GM10248 (cell line): Measurements from ENCODE around the gene OR2S2.
"Not testable (repeated sequence)": the region's sequence is repeated elsewhere in the genome, so short reads cannot be mapped to it uniquely, and the experiment has no call there.

Experiments used
- CTCF ChIA-PET: fragments of 300-600 bp; sonication (Branson Sonifier 250); formaldehyde crosslinking; extraction: SDS; loops from one replicate; lab custom pipeline; 2021; ENCODE audit warnings: antibody characterized with exemption; lab: Yijun Ruan, JAX
- POLR2A ChIA-PET: fragments of 350-650 bp; sonication (Branson Sonifier 250); formaldehyde crosslinking; extraction: SDS; loops from one replicate; lab custom pipeline; 2020; ENCODE audit warnings: antibody characterized with exemption; lab: Yijun Ruan, JAX
- DNase-seq: peaks from one replicate; pipeline ENCODE4 v3.0.0; 2012; ENCODE audit errors: extremely low spot score
- TF ChIP-seq, protein P1 (sequence below): IDR thresholded peaks from 2 replicates; pipeline ENCODE4 v1.5.1; 2012; ENCODE audit warnings: mild to moderate bottlenecking, low read depth; ENCODE audit errors: extremely low read depth, missing control alignments, control extremely low read depth

The OR2S2 gene

DNA sequence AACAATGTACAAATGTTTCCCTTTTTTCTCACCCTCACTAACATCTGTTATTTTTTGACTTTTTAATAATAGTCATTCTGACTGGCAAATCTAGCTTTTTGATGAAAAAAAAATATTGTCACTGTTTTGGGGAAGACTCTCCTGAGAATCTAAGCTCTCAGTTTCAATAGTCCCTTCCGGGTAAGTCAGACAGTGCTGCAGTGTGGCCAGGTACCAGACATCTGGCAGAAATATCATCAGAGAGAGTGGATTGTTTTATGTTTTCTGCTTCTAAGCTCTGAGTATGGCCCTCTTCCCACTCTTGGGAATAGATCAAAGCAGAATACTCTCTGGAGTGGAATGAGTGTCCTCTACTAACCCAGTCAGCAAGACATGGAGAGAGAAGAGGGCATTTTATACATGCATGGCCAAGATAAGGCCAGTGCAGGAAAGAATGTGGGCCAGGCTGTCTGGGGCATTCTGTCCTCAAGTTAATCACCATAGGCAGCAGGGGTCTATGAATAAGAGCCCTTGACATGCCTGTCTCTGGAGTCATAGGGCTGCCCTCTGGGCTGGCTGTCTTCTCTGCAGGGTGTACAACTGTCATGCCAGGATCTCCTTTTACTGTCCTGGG is 38.5 kb upstream of the OR2S2 start:
- TF ChIP-seq, protein P1, sequence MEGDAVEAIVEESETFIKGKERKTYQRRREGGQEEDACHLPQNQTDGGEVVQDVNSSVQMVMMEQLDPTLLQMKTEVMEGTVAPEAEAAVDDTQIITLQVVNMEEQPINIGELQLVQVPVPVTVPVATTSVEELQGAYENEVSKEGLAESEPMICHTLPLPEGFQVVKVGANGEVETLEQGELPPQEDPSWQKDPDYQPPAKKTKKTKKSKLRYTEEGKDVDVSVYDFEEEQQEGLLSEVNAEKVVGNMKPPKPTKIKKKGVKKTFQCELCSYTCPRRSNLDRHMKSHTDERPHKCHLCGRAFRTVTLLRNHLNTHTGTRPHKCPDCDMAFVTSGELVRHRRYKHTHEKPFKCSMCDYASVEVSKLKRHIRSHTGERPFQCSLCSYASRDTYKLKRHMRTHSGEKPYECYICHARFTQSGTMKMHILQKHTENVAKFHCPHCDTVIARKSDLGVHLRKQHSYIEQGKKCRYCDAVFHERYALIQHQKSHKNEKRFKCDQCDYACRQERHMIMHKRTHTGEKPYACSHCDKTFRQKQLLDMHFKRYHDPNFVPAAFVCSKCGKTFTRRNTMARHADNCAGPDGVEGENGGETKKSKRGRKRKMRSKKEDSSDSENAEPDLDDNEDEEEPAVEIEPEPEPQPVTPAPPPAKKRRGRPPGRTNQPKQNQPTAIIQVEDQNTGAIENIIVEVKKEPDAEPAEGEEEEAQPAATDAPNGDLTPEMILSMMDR: no peak
- ChIA-PET CTCF (interaction anchor here (1.5 to 6.4 kb wide), 2 partner anchors 12 to 27 kb away, joined by 3 to 41 read pairs; no protein-coding TSS in a partner anchor), POLR2A (no interaction called here)
- no peak for DNase-seq

- no peak for DNase-seq
- CTCF ChIA-PET: interaction anchor here (1.7 to 6.4 kb wide), 3 partner anchors 12 to 29 kb away, joined by 5 to 41 read pairs (median 6); no protein-coding TSS in a partner anchor
- TF ChIP-seq, protein P1: no peak
- POLR2A ChIA-PET: no interaction called here
These were observed 37.0 kb upstream of the OR2S2 start for GRCh38 chr9:35994959-35995358.

- TF ChIP-seq, protein P1: no peak
- CTCF ChIA-PET: interaction anchor here (1.7 to 6.4 kb wide), 3 partner anchors 11 to 29 kb away, joined by 5 to 41 read pairs (median 6); no protein-coding TSS in a partner anchor
These were observed 36.2 kb upstream of the OR2S2 start for GRCh38 chr9:35993976-35994720.

GRCh38 chr9:35993136-35993535 is 35.2 kb upstream of the OR2S2 start:
- CTCF ChIA-PET: interaction anchor here (6.4 kb wide), 1 partner anchor 15 kb away, joined by 41 read pairs; no protein-coding TSS in a partner anchor
- DNase-seq, POLR2A ChIA-PET: not testable (repeated sequence)

More at GRCh38 chr9:35993976-35994720, 36.2 kb upstream of the OR2S2 start:
- DNase-seq: no peak
- POLR2A ChIA-PET: no interaction called here

DNA sequence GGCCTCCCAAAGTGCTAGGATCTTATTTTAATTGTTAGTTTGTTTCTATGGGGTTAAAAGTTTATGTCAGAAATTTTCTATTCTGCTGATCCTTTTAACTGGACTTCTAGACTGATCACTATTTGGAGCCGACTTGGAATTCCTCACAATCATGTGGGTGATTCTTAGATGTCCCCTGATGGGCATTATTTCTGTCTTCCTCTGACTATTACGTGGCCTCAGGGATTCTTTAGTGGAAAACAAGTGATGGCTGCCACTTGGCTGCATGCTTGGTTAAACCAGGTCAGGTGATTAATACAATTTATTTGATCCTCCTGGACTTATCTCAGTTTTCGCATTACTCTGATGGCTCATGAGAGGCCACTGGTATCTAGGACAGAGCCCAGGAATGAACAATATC is 32.2 kb upstream of the OR2S2 start:
- DNase-seq: no peak
- ChIA-PET POLR2A (no interaction called here), CTCF (interaction anchor here (1.2 kb wide), 1 partner anchor 34 kb away, joined by 3 read pairs; no protein-coding TSS in a partner anchor)
- TF ChIP-seq, protein P1: no peak

GRCh38 chr9:35984021-35984420 is 26.1 kb upstream of the OR2S2 start:
- ChIA-PET CTCF (interaction anchor here (1.1 kb wide), 1 partner anchor 29 kb away, joined by 3 read pairs; no protein-coding TSS in a partner anchor), POLR2A (no interaction called here)
- TF ChIP-seq, protein P1: no peak
- no peak for DNase-seq

- TF ChIP-seq, protein P1: no peak
- no peak for DNase-seq
- ChIA-PET POLR2A (no interaction called here), CTCF (interaction anchor here (1.0 to 1.5 kb wide), 2 partner anchors 27 to 41 kb away, joined by 3 to 6 read pairs; no protein-coding TSS in a partner anchor)
These were observed 23.7 kb upstream of the OR2S2 start for GRCh38 chr9:35981699-35982098.
